ENCODE results near the gene COQ10A. TPM values are rescaled to one million over a fixed set of nuclear protein-coding genes. Genes with fewer than 3 reads are reported as not detected.
A peak's percentile ranks its signal among the peaks of the same experiment; 100 is the strongest.

COQ10A gene
- total and polyA plus RNA-seq, 9 of the 15 experiments (the other 6 are each of a cell fraction or from before 2014, with no cell fraction given): 3.1 to 26.4 (median 12.7) TPM

DNA sequence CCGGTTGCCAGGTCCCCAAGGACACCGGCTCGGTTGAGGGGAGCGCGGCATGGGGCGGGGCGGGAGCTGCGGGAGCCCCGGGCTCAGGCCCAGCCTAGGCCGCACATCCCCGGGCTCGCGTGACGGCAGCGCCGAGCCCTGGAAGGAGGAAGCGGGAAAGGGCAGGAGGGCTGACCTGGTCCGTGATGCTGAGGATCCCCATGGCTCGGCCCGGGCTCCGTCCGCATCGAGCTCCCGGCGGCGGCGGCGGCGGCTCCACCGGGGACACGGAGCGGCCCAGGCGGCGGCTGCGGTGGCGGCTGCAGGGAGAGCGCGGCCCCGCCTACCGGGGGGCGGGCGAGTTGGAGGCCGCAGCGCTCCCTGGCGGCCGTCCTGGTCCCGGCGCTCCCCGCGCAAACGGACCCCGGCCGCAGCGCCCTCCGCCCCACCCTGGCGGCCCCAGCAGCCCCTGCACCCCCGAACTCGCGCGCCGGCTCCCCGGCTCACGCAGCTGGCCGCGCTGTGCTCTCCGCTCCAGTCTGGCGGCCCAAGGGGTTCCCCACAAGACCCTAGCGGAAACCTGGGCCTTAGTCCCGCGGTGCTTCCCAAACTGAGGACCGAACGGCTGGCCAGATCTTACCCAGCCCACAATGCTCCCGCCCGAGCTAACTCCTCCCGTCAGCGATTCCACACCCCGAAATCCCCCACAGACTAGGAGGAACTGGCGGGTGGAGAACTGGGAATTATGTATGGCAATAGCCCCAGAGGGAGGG is 8.5 kb upstream of the COQ10A start, which contains the start of gene ANKRD52 (continued):
- peak; percentile 9; the same call in 1 of the 2 replicates for TF ChIP-seq STAG1 (CRISPR knock-in tag; IDR thresholded peaks at IDR 0.05; ENCODE audit: borderline replicate concordance)
- TF ChIP-seq, protein P1, sequence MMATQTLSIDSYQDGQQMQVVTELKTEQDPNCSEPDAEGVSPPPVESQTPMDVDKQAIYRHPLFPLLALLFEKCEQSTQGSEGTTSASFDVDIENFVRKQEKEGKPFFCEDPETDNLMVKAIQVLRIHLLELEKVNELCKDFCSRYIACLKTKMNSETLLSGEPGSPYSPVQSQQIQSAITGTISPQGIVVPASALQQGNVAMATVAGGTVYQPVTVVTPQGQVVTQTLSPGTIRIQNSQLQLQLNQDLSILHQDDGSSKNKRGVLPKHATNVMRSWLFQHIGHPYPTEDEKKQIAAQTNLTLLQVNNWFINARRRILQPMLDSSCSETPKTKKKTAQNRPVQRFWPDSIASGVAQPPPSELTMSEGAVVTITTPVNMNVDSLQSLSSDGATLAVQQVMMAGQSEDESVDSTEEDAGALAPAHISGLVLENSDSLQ (IDR thresholded peaks at IDR 0.05): no peak
- TF ChIP-seq VEZF1 (CRISPR knock-in tag; IDR thresholded peaks at IDR 0.05): peak; percentile 81
- TF ChIP-seq, protein P2, sequence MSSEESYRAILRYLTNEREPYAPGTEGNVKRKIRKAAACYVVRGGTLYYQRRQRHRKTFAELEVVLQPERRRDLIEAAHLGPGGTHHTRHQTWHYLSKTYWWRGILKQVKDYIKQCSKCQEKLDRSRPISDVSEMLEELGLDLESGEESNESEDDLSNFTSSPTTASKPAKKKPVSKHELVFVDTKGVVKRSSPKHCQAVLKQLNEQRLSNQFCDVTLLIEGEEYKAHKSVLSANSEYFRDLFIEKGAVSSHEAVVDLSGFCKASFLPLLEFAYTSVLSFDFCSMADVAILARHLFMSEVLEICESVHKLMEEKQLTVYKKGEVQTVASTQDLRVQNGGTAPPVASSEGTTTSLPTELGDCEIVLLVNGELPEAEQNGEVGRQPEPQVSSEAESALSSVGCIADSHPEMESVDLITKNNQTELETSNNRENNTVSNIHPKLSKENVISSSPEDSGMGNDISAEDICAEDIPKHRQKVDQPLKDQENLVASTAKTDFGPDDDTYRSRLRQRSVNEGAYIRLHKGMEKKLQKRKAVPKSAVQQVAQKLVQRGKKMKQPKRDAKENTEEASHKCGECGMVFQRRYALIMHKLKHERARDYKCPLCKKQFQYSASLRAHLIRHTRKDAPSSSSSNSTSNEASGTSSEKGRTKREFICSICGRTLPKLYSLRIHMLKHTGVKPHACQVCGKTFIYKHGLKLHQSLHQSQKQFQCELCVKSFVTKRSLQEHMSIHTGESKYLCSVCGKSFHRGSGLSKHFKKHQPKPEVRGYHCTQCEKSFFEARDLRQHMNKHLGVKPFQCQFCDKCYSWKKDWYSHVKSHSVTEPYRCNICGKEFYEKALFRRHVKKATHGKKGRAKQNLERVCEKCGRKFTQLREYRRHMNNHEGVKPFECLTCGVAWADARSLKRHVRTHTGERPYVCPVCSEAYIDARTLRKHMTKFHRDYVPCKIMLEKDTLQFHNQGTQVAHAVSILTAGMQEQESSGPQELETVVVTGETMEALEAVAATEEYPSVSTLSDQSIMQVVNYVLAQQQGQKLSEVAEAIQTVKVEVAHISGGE (CRISPR knock-in tag; IDR thresholded peaks at IDR 0.05): peak in 1 of 3 experiments; percentile 9; a peak in 1 of 6 replicates
- peak; percentile 50; the same call in 1 of the 2 replicates for TF ChIP-seq EP400 (IDR thresholded peaks at IDR 0.05)
- no peak for TF ChIP-seq ZNF586 (CRISPR knock-in tag; conservative IDR thresholded peaks at IDR 0.05)
- no peak for TF ChIP-seq CEBPB (tag; IDR thresholded peaks at IDR 0.05)
- TF ChIP-seq ZNF232 (CRISPR knock-in tag; IDR thresholded peaks at IDR 0.05): 0 out of 2 replicates have a peak, but pooled peaks have one; percentile 10
- TF ChIP-seq, protein P3, sequence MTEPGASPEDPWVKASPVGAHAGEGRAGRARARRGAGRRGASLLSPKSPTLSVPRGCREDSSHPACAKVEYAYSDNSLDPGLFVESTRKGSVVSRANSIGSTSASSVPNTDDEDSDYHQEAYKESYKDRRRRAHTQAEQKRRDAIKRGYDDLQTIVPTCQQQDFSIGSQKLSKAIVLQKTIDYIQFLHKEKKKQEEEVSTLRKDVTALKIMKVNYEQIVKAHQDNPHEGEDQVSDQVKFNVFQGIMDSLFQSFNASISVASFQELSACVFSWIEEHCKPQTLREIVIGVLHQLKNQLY (CRISPR knock-in tag; conservative IDR thresholded peaks at IDR 0.05): no peak
- peak; percentile 55 for TF ChIP-seq HMGN3 (IDR thresholded peaks at IDR 0.05; ENCODE audit: borderline replicate concordance, extremely low read depth, insufficient read length, low read depth, low read length)
- no peak for TF ChIP-seq KAT7 (CRISPR knock-in tag; IDR thresholded peaks at IDR 0.05; ENCODE audit: borderline replicate concordance)
- no peak for TF ChIP-seq GTF2F1 (IDR thresholded peaks at IDR 0.05; ENCODE audit: low read depth, low read length)
- no peak for TF ChIP-seq PCBP2 (IDR thresholded peaks at IDR 0.05; ENCODE audit: low read depth, low read length, poor library complexity, severe bottlenecking)
- no peak for TF ChIP-seq EZH2 (IDR thresholded peaks at IDR 0.05; ENCODE audit: borderline replicate concordance, low read depth, low read length)
- TF ChIP-seq HDAC1 (IDR thresholded peaks at IDR 0.05): 0 out of 4 replicates have a peak, but pooled peaks of 1 of the 2 experiments have one; percentile 13
- no peak for TF ChIP-seq ARID3A (IDR thresholded peaks at IDR 0.05; ENCODE audit: borderline replicate concordance, low read depth, low read length)

Data from K562 (cell line).